CD8-positive, alpha-beta memory T cell (primary cell): ENCODE data around the gene PRRT3. TPM values are rescaled to one million over a fixed set of nuclear protein-coding genes. Genes with fewer than 3 reads are reported as not detected.

ENCODE experiments used
- CTCF ChIA-PET: fragments of 350-600 bp; sonication (Branson Sonifier 250); formaldehyde crosslinking; loops from one replicate; lab custom pipeline; 2021; ENCODE audit warnings: antibody characterized with exemption; lab: Charles Lee
- POLR2A ChIA-PET: fragments of 350-600 bp; sonication (Branson Sonifier 250); formaldehyde crosslinking; loops from one replicate; lab custom pipeline; 2021; ENCODE audit warnings: antibody characterized with exemption; lab: Charles Lee
- DNase-seq, 5 donors: peaks; one replicate each; pipeline versions ENCODE4 v3.0.0 to v3.0.0-alpha.2; 2020 to 2022; ENCODE audit warnings: mixed read lengths in 1 of 5
- H3K27ac ChIP-seq: one replicate; pipeline ENCODE4 v1.7.0; 2013; ENCODE audit warnings: low read depth, mild to moderate bottlenecking, low read length, moderate library complexity
- H3K27me3 ChIP-seq: 2 replicates; pipeline ENCODE4 v1.7.0; 2013; ENCODE audit warnings: low read length, mild to moderate bottlenecking; ENCODE audit not compliant: insufficient read depth, poor library complexity, severe bottlenecking
- H3K36me3 ChIP-seq: 2 replicates; pipeline ENCODE4 v1.7.0; 2013; ENCODE audit warnings: mild to moderate bottlenecking, low read length, moderate library complexity; ENCODE audit not compliant: insufficient read depth
- H3K4me1 ChIP-seq: 2 replicates; pipeline ENCODE4 v1.7.0; 2013; ENCODE audit warnings: mild to moderate bottlenecking, low read length, moderate library complexity; ENCODE audit not compliant: insufficient read depth
- H3K4me3 ChIP-seq: 2 replicates; pipeline ENCODE4 v1.7.0; 2013; ENCODE audit warnings: mild to moderate bottlenecking, low read length
- H3K9me3 ChIP-seq: 2 replicates; pipeline ENCODE4 v1.7.0; 2013; ENCODE audit warnings: mild to moderate bottlenecking, low read length
- H3K27ac Mint-ChIP-seq, 8 donors: one replicate each; pipeline ENCODE4 v1.8.0; 2020 to 2021; ENCODE audit warnings: mixed read lengths in 8 of 8, mild to moderate bottlenecking in 6 of 8, inconsistent platforms in 3 of 8, moderate library complexity in 3 of 8
- H3K27me3 Mint-ChIP-seq, 2 donors: one replicate each; pipeline ENCODE4 v1.8.0; 2020 to 2021; ENCODE audit warnings: mixed read lengths in 2 of 2, mild to moderate bottlenecking in 1 of 2, moderate library complexity in 1 of 2
- H3K36me3 Mint-ChIP-seq, 3 donors: one replicate each; pipeline ENCODE4 v1.8.0; 2020 to 2021; ENCODE audit warnings: mixed read lengths in 3 of 3, inconsistent platforms in 1 of 3, mild to moderate bottlenecking in 1 of 3
- H3K4me1 Mint-ChIP-seq, 3 donors: one replicate each; pipeline ENCODE4 v1.8.0; 2020 to 2021; ENCODE audit warnings: mixed read lengths in 3 of 3, inconsistent platforms in 1 of 3, mild to moderate bottlenecking in 1 of 3
- H3K4me3 Mint-ChIP-seq, 7 donors: one replicate each; pipeline ENCODE4 v1.8.0; 2020 to 2021; ENCODE audit warnings: mixed read lengths in 7 of 7, mild to moderate bottlenecking in 6 of 7, moderate library complexity in 4 of 7, inconsistent platforms in 2 of 7
- H3K9me3 Mint-ChIP-seq, 5 donors: one replicate each; pipeline ENCODE4 v1.8.0; 2020 to 2022; ENCODE audit warnings: mixed read lengths in 5 of 5, mild to moderate bottlenecking in 3 of 5, moderate library complexity in 2 of 5, inconsistent platforms in 1 of 5
- polyA plus RNA-seq: library from polyadenylated mRNA; unstranded; fragments of 300-500 nt; fragmentation: Illumina TruSeq; gene quantifications from one replicate; pipeline ENCODE4 v1.2.3, GENCODE V29; 2021
- total RNA-seq, 2 experiments: library from RNA; stranded (reverse); gene quantifications; one replicate each; pipeline ENCODE4 v1.2.3, GENCODE V29; 2021

The PRRT3 gene
- total and polyA plus RNA-seq, 3 experiments from 2014 or later: 5.4 to 12.3 (median 12.1) TPM

- Mint-ChIP-seq H3K4me1 (peaks cover 9 to 21% (median 11%) of the 10 kb centered on the region in 3 donors), H3K27me3 (no peaks in the 10 kb centered on the region), H3K27ac (peak overlapping the region in 1 of 8 donors; percentile 53), H3K4me3 (no peak overlapping the region), H3K36me3 (no peaks in the 10 kb centered on the region), H3K9me3 (no peaks in the 10 kb centered on the region)
- no peaks in the 10 kb centered on the region for H3K27me3 ChIP-seq
- POLR2A ChIA-PET: no interaction called here
- no peaks in the 10 kb centered on the region for H3K36me3 ChIP-seq
- no peak overlapping the region for H3K4me3 ChIP-seq
- peaks cover 11% of the 10 kb centered on the region for H3K4me1 ChIP-seq
- no peak overlapping the region for H3K27ac ChIP-seq
- no peaks in the 10 kb centered on the region for H3K9me3 ChIP-seq
- CTCF ChIA-PET: interaction anchor here (0.7 kb wide), 1 partner anchor 22 kb away, joined by 4 read pairs; the partner anchor contains the start of gene CRELD1
- no peak for DNase-seq
Measured at GRCh38 chr3:9955067-9955502, 2.9 kb upstream of the PRRT3 start.

DNA sequence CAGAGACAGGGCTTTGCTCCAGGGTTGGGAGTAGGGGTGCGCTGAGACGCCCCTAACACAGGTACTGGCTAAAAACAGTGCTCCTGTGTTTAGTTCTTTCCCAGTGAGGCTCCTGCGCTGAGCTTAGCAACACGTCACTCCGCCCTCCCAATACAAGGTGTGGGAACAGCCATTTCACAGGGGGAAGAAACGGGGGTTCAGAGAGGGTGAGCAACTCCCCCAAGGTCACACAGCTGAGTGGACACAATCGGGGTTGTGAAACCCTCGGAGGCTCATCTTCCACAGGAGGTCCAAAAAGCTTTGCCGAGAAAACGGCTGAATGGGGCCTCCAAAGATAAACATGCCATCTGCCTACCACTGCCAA lies 628 bp downstream of the PRRT3 start:
- no peak for DNase-seq
- peak overlapping the region; percentile 69 for H3K4me3 ChIP-seq
- H3K9me3 Mint-ChIP-seq: no peaks in the 10 kb centered on the region
- no peaks in the 10 kb centered on the region for H3K27me3 ChIP-seq
- H3K4me1 Mint-ChIP-seq: peaks cover 9 to 21% (median 11%) of the 10 kb centered on the region in 3 donors
- ChIA-PET POLR2A (interaction anchor here (2.9 kb wide), 1 partner anchor 19 kb away, joined by 22 read pairs; the partner anchor contains the start of gene CRELD1), CTCF (interaction anchor here (1.1 to 4.0 kb wide), 3 partner anchors 13 to 35 kb away, joined by 3 to 32 read pairs (median 4); partner anchors contain the start of genes CRELD1 and EMC3)
- H3K36me3 ChIP-seq: no peaks in the 10 kb centered on the region
- H3K4me3 Mint-ChIP-seq: peak overlapping the region; percentile 81 to 94 (median 86)
- H3K36me3 Mint-ChIP-seq: peaks cover 0 to 3% (median 0%) of the 10 kb centered on the region in 3 donors
- no peaks in the 10 kb centered on the region for H3K9me3 ChIP-seq
- H3K27ac Mint-ChIP-seq: peak overlapping the region in 5 of 8 donors; percentile 61 to 92 (median 83)
- H3K4me1 ChIP-seq: peaks cover 11% of the 10 kb centered on the region
- no peak overlapping the region for H3K27ac ChIP-seq
- H3K27me3 Mint-ChIP-seq: no peaks in the 10 kb centered on the region

GRCh38 chr3:9951126-9951525 lies 1.1 kb downstream of the PRRT3 start:
- Histone ChIP-seq H3K4me3 (peak overlapping the region; percentile 69), H3K36me3 (no peaks in the 10 kb centered on the region), H3K27me3 (no peaks in the 10 kb centered on the region), H3K9me3 (no peaks in the 10 kb centered on the region), H3K4me1 (peaks cover 11% of the 10 kb centered on the region), H3K27ac (no peak overlapping the region)
- ChIA-PET POLR2A (interaction anchor here (2.9 kb wide), 1 partner anchor 18 kb away, joined by 22 read pairs; the partner anchor contains the start of gene CRELD1), CTCF (interaction anchor here (4.0 kb wide), 1 partner anchor 18 kb away, joined by 32 read pairs; the partner anchor contains the start of gene CRELD1)
- Mint-ChIP-seq H3K27ac (peak overlapping the region in 6 of 8 donors; percentile 20 to 92 (median 63)), H3K4me1 (peaks cover 9 to 21% (median 11%) of the 10 kb centered on the region in 3 donors), H3K36me3 (peaks cover 0 to 3% (median 0%) of the 10 kb centered on the region in 3 donors), H3K27me3 (no peaks in the 10 kb centered on the region), H3K9me3 (no peaks in the 10 kb centered on the region), H3K4me3 (peak overlapping the region; percentile 81 to 94 (median 86))
- no peak for DNase-seq

GRCh38 chr3:9949626-9950025 lies 2.6 kb downstream of the PRRT3 start:
- Histone ChIP-seq H3K9me3 (no peaks in the 10 kb centered on the region), H3K4me1 (peaks cover 11% of the 10 kb centered on the region), H3K27ac (no peak overlapping the region), H3K4me3 (no peak overlapping the region), H3K27me3 (no peaks in the 10 kb centered on the region), H3K36me3 (peaks cover 4% of the 10 kb centered on the region)
- Mint-ChIP-seq H3K36me3 (peaks cover 0 to 9% (median 0%) of the 10 kb centered on the region in 3 donors), H3K27ac (peak overlapping the region in 1 of 8 donors; percentile 15), H3K27me3 (no peaks in the 10 kb centered on the region), H3K4me3 (peak overlapping the region in 1 of 7 donors; percentile 44), H3K4me1 (peaks cover 9 to 21% (median 11%) of the 10 kb centered on the region in 3 donors), H3K9me3 (no peaks in the 10 kb centered on the region)
- CTCF ChIA-PET: interaction anchor here (1.9 kb wide), 1 partner anchor 17 kb away, joined by 11 read pairs; the partner anchor contains the start of gene CRELD1
- DNase-seq: no peak
- POLR2A ChIA-PET: interaction anchor here (0.6 to 1.5 kb wide), 2 partner anchors 16 to 27 kb away, joined by 5 to 6 read pairs; partner anchors contain the start of gene CRELD1

DNA sequence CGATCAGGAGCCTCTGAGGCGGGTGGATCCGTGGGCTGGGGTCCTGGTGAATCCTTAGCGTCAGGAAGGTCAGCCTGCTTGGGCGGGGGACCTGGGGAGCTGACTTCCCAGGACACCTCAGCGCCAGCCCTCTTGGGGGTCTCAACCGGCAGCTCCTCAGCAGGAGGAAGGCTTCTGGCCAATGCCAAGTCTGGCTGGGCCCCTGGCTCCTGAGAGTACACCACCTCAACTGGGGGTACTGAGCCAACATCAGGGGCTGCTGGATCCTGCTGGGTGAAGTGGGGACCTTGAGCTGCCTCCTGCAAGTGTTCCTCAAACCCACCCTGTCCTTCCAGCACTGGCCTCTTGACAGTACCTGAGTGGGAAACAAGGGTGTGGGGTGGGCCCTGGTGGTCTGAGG lies 3.1 kb downstream of the PRRT3 start:
- no peak overlapping the region for H3K27ac ChIP-seq
- CTCF ChIA-PET: interaction anchor here (1.9 kb wide), 1 partner anchor 16 kb away, joined by 11 read pairs; the partner anchor contains the start of gene CRELD1
- H3K4me3 ChIP-seq: no peak overlapping the region
- H3K4me3 Mint-ChIP-seq: peak overlapping the region in 1 of 7 donors; percentile 44
- POLR2A ChIA-PET: interaction anchor here (0.6 to 1.5 kb wide), 2 partner anchors 16 to 26 kb away, joined by 5 to 6 read pairs; partner anchors contain the start of gene CRELD1
- no peak overlapping the region for H3K27ac Mint-ChIP-seq
- no peaks in the 10 kb centered on the region for H3K9me3 Mint-ChIP-seq
- peaks cover 9 to 21% (median 11%) of the 10 kb centered on the region in 3 donors for H3K4me1 Mint-ChIP-seq
- H3K4me1 ChIP-seq: peaks cover 11% of the 10 kb centered on the region
- no peak for DNase-seq
- no peaks in the 10 kb centered on the region for H3K27me3 ChIP-seq
- no peaks in the 10 kb centered on the region for H3K27me3 Mint-ChIP-seq
- peaks cover 0 to 11% (median 0%) of the 10 kb centered on the region in 3 donors for H3K36me3 Mint-ChIP-seq
- H3K9me3 ChIP-seq: no peaks in the 10 kb centered on the region
- peaks cover 6% of the 10 kb centered on the region for H3K36me3 ChIP-seq

DNA sequence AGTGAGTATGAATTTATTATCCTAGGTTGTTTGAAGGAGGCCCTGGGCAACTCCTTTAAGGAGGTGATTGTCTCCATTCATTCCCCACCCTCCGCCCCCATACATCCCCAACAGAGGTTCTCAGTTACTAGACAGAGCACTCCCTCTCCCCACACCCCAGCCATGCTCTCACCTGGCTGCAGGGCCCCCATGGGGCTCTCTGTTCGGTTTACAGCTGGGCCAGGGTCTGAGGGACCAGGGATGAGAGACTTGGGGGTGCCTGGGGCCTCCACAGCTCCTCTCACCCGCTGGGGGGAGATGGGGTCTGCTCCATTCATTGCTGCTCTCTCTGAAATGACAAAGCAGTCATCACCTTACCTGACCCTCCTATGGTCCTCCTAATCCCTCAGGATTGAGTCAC lies 3.6 kb downstream of the PRRT3 start:
- Mint-ChIP-seq H3K4me3 (peak overlapping the region in 2 of 7 donors; percentile 13 to 67), H3K9me3 (no peaks in the 10 kb centered on the region), H3K27ac (no peak overlapping the region), H3K27me3 (no peaks in the 10 kb centered on the region), H3K36me3 (peaks cover 0 to 16% (median 0%) of the 10 kb centered on the region in 3 donors), H3K4me1 (peaks cover 9 to 21% (median 11%) of the 10 kb centered on the region in 3 donors)
- ChIA-PET POLR2A (no interaction called here), CTCF (interaction anchor here (1.9 kb wide), 1 partner anchor 16 kb away, joined by 11 read pairs; the partner anchor contains the start of gene CRELD1)
- Histone ChIP-seq H3K27ac (no peak overlapping the region), H3K27me3 (no peaks in the 10 kb centered on the region), H3K9me3 (no peaks in the 10 kb centered on the region), H3K36me3 (peaks cover 6% of the 10 kb centered on the region), H3K4me1 (peaks cover 11% of the 10 kb centered on the region), H3K4me3 (no peak overlapping the region)
- DNase-seq: no peak

DNA sequence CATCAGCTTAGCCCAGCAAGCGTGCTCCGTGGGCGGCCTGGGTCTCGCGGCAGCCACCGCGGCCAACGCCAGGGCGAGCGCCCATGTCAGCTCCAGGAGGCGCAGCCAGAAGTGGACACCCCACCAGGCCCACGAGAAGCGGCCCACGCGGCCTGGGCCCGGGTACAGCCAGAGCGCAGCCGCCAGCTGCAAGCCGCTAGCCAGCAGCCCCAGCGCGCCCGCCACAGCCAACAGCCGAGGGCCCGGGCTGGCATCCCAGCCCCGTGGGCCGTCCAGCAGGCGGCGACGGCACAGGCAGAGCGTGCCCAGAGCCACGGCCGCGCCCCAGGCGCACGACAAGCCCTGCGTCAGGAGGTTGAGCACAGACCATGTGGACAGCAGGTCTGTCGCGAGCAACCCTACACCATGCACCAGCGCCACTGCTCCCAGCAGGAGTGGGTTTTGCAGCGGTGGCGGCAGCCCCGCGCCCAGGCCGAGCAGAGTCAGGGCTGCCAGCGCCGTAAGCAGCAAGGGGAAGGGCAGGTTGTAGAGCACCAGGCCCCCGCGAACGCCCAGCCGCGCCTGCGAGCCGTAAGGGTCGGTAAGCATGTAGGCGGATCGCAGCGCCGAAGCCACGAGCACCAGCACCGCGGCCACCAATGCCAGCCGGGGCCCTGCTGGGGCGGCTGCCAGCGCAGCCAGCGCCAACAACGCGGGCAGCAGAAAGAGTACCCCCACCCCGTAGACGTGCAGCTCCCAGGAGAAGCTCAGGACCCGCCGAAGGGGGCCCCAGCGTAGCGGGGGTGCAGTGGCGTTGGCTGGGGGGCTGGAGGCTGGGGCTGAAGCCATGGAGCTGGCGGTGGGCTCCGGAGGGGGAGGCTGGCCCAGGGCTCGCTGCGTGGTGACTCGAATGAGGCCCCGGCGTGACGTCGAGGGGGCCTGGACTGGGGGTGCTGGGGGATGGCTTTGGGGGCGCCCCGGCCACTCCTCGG lies 4.9 kb downstream of the PRRT3 start:
- ChIA-PET CTCF (interaction anchor here (0.6 to 2.0 kb wide), 9 partner anchors 12 to 443 kb away, joined by 3 to 23 read pairs (median 5); partner anchors contain the start of gene CRELD1), POLR2A (interaction anchor here (0.6 to 2.1 kb wide), 5 partner anchors 14 to 137 kb away, joined by 3 to 28 read pairs (median 4); partner anchors contain the start of genes CRELD1 and TTLL3)
- H3K27ac Mint-ChIP-seq: peak overlapping the region in 1 of 8 donors; percentile 63
- Histone ChIP-seq H3K36me3 (peaks cover 6% of the 10 kb centered on the region), H3K9me3 (no peaks in the 10 kb centered on the region), H3K27me3 (no peaks in the 10 kb centered on the region), H3K27ac (no peak overlapping the region), H3K4me3 (no peak overlapping the region), H3K4me1 (peaks cover 11% of the 10 kb centered on the region)
- no peaks in the 10 kb centered on the region for H3K27me3 Mint-ChIP-seq
- no peak for DNase-seq
- H3K4me1 Mint-ChIP-seq: peaks cover 9 to 14% (median 11%) of the 10 kb centered on the region in 3 donors
- peaks cover 0 to 25% (median 2%) of the 10 kb centered on the region in 3 donors for H3K36me3 Mint-ChIP-seq
- no peak overlapping the region for H3K4me3 Mint-ChIP-seq
- H3K9me3 Mint-ChIP-seq: no peaks in the 10 kb centered on the region
